Epithelial cell of prostate (primary cell): Measurements from ENCODE around the gene HPS6.

Experiments
- DNase-seq: peaks from one replicate; pipeline ENCODE4 v3.0.0-alpha.2; 2011; ENCODE audit warnings: low read depth, low spot score
- H3K27ac ChIP-seq: fragments of 450-650 bp; 2 replicates; pipeline ENCODE4 v1.5.1; 2017; ENCODE audit warnings: mild to moderate bottlenecking

HPS6 gene

DNA sequence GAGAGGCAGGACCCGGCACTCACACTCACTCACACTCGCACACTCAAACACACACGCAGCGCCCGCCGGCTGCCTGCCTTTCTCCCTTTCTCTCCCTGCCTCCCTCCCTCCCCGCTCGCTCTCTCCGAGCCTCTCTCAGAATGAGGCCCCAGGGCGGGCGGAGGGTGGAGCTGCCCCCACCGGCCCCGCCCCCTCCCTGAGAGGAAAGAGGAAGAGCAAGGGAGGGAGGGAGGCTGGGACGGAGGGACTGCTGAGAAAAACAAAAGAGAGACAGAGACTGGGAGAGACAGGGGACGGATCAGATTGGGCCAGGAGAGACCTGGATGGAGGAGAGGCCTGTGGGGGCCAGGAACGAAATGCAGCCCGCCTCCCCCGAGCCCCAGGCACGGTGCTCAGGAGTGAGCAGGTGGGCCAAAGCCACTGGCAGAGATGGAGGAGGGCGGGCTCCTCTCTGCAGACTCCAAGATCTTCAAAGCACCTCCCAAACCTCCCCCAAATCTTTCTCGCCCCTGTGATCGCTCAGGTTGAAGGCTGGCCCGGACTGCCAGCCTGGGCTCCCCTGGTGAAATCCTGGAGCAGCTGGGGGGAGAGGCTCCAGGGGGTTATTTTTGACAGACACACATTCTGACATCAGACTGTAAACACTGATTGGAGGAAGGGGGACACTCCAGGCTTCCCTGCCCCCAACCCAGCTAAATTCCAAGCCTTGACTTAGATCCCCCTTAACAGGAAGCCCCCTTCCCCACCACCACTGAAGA lies 49.9 kb downstream of the HPS6 start:
- H3K27ac ChIP-seq: peak overlapping the region; percentile 82

DNA sequence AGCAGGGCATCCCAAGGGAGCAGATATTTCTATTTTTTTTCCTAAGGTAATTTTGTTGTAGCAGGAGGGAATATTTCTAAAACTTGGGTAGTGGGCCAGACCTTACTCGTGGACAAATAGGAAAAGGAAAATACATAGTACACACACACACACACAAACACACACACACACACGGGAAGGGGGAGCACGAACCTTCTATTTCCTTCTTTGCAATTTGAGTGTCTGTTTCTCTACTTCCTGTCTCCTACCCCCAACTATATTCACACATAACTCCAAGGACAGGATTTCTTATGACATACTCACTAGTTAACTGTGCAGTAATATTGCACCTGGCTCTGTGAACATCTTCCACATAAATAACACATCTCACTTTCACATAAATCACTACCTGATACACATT lies 50.6 kb downstream of the HPS6 start:
- no peak for DNase-seq
- peak overlapping the region; percentile 82 for H3K27ac ChIP-seq

More for the DNA sequence above, 49.9 kb downstream of the HPS6 start:
- DNase-seq: no peak

- no peak for DNase-seq
- H3K27ac ChIP-seq: peak overlapping the region; percentile 82
Measured at GRCh38 chr10:102116656-102117055, 51.5 kb downstream of the HPS6 start.
